GM12873 (cell line): ENCODE data around the gene KIAA1671.

Experiments used
- TF ChIP-seq, protein P1 (sequence below): IDR thresholded peaks from 2 replicates; pipeline ENCODE4 v1.5.1; 2012; ENCODE audit warnings: low read depth, mild to moderate bottlenecking, moderate library complexity, low read length, control low read depth; ENCODE audit not compliant: insufficient read depth; ENCODE audit errors: missing control alignments

The KIAA1671 gene

DNA sequence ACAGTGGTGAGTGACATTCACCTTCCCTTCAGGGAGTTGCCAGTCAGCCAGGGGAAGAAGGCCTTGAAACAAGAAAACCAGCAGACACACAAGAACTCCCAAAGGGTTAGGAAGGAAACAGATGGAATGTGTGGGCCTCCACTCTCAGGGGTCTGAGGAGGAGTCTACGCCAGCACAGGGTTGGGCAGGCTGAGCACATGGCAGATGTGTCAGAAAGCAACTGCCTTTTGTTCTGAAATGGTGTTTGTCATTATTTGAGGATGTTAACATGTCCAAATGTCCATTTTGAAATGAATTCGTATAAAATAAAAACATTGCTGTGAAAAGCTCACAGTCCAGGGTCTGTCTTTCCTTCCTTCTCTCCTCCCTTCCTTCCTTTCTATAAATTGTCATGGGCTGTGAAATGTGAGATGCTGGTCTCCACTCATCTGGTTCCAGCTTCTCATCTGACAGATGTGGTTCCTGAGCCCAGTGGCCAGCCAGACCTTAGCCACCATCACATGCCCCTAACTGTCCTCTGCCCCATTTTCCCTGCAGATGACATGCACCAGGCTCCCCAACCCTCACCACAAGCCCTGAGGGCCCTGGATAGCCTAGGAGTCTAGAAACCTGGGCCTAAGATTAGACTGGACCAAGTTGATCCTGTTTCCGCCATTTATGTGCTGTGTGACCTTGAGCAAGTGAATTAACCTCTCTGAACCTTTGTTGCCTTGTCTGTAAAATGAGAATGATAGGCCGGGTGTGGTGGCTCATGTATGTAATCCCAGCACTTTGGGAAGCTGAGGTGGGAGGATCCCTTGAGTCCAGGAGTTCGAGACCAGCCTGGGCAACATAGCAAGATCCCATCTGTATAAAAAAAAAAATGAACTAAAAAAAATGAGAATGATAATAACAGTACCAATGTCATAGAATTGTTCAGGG lies 190.9 kb downstream of the KIAA1671 start:
- TF ChIP-seq, protein P1, sequence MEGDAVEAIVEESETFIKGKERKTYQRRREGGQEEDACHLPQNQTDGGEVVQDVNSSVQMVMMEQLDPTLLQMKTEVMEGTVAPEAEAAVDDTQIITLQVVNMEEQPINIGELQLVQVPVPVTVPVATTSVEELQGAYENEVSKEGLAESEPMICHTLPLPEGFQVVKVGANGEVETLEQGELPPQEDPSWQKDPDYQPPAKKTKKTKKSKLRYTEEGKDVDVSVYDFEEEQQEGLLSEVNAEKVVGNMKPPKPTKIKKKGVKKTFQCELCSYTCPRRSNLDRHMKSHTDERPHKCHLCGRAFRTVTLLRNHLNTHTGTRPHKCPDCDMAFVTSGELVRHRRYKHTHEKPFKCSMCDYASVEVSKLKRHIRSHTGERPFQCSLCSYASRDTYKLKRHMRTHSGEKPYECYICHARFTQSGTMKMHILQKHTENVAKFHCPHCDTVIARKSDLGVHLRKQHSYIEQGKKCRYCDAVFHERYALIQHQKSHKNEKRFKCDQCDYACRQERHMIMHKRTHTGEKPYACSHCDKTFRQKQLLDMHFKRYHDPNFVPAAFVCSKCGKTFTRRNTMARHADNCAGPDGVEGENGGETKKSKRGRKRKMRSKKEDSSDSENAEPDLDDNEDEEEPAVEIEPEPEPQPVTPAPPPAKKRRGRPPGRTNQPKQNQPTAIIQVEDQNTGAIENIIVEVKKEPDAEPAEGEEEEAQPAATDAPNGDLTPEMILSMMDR, result no peak

DNA sequence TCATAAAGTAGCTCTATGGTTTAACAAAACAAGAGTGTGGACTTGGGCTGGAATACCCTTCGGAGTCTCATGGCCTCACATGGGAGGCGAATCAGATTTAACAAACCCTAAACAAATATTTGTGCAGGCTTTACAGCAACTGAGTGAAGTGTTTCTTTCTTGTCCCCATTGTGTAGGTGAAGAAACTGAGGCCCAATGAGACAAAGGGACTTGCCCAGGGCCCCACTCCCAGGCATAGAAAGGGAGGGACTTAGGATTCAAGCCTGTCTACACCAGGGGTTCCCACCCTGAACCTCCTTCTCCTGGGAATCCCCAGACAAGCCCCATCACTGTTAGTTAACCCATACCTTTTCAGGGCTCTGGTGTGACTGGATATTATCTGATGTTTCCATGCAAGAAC lies 192.0 kb downstream of the KIAA1671 start:
- TF ChIP-seq, protein P1, result no peak

DNA sequence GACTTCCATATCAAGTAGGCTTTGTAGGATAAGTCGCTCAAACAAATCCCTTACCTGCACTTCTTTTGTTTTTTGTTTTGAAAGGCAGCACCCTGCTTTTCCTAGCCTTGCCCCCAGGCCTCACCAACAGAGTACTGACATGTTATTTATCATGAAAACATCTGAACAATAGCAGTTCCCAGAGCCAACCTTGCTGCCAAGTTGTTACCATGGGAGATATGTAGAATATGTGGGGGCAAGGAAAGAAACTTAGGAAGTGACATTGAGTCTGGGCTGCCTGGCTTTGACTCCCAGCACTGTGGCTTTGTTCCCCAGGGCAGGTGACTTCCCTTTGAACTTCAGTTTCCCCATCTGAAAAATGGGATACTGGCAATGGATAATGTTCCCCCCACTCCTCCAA lies 193.8 kb downstream of the KIAA1671 start:
- TF ChIP-seq, protein P1, result no peak

DNA sequence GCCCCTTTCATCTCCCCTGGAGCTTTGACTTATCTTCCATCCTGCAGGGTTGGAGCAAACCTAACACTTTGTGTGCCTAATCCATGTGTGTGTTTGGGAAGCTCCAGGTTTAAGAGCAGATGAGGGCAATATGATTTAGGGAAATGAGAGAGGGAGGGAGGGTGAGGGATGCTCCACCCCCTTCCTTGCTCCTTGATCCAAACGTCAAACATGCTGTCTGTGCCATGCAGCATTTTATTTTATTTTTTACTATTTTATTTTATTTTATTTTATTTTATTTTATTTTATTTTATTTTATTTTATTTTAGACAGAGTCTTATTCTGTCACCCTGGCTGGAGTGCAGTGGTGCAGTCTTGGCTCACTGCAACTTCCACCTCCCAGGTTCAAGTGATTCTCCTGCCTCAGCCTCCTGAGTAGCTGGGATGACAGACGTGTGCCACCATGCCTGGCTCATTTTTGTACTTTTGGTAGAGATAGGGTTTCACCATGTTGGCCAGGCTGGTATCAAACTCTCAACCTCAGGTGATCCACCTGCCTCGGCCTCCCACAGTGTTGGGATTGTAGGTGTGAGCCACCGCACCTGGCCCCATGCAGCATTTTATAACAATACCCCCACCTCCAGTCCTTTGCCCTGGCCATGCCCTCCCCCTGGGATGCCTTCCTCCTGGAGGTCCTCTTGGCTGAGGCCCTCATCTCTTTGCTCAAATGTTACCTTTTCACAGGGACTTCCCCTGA lies 194.6 kb downstream of the KIAA1671 start:
- TF ChIP-seq, protein P1, result no peak

DNA sequence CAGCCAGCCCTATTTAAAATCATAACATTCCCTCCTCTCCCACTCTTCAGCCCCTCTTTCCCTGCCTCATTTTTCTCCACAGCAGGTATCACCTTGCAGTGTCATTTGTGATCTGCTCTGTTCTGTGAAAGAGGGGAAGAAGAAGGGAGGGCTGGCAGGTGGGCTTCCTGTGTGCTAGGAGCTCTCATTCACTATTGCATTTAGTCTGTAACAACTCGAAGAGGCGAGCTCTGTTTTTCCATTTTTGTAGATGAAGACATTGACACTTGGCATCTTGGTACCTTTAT lies 195.1 kb downstream of the KIAA1671 start:
- TF ChIP-seq, protein P1, result no peak

DNA sequence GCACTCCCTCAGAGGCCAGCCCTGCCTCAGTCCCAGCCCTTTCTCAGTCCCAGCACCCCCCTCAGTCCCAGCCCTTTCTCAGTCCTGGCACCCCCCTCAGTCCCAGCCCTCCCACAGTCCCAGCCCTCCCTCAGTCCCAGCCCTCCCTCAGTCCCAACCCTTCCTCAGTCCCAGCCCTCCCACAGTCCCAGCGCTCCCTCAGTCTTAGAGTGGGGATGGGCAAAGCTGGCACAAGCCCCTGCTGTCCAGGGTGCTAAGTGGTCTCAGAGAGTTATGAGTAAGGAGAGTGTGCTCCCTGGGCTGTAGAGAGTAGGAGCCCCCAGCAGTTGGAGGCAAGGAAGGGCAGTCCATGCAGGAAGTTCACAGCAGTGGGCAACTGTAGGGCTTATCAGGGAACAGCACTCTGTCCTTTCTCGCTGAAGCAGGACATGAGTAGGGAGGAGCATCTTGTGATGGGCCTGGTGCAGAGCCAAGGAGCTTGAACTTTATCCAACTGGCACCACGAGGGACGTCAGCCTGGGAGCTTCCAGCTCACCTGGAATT lies 195.7 kb downstream of the KIAA1671 start:
- TF ChIP-seq, protein P1, result no peak

DNA sequence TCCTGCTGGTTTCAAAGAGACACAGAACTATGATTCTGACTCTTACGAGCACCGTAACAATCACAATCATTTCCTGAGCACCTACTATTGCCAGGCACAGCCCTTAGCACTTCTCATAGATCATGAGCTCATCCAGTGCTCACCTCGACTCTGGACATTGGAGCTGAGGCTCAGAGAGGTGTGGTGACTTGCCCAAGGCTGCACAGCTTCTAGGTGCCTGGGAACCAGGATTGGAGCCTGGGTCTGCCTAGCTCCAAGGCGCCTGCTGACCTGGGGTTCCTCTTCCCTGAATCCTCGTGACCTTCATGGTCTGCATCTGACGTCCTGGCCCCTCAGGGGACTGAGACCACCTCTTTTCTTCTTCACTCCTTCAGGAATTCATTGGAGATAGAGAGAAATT lies 196.5 kb downstream of the KIAA1671 start:
- TF ChIP-seq, protein P1, result no peak
